Caco-2 (cell line): ENCODE data around the gene MAGI1. TPM values are rescaled to one million over a fixed set of nuclear protein-coding genes. Genes with fewer than 3 reads are reported as not detected.

Experiments used
- BruUV-seq: library from RNA; stranded (reverse); fragments of 400-500 nt; replicated peaks from 2 replicates; lab custom pipeline; 2021; lab: Mats Ljungman, UMichigan
- CTCF ChIA-PET: fragments of 300-600 bp; sonication (Branson Sonifier 250); formaldehyde crosslinking; loops from one replicate; lab custom pipeline; 2022; ENCODE audit warnings: antibody characterized with exemption; lab: Charles Lee
- POLR2A ChIA-PET: fragments of 300-600 bp; sonication (Branson Sonifier 250); formaldehyde crosslinking; loops from one replicate; lab custom pipeline; 2022; ENCODE audit warnings: antibody characterized with exemption; lab: Charles Lee
- DNase-seq, 2 experiments: peaks; one replicate each; pipeline versions ENCODE4 v3.0.0 to v3.0.0-alpha.2; 2020 to 2022
- H3K27me3 ChIP-seq: replicated peaks from 2 replicates; pipeline ENCODE4 v1.6.0; 2011; ENCODE audit warnings: low read length; ENCODE audit not compliant: control insufficient read depth, insufficient read depth
- H3K36me3 ChIP-seq: 2 replicates; pipeline ENCODE4 v1.5.1; 2011; ENCODE audit warnings: low read length; ENCODE audit not compliant: control insufficient read depth, insufficient read depth
- H3K4me1 ChIP-seq: fragments of 250-450 bp; sonication (Bioruptor Pico); 2 replicates; pipeline ENCODE4 v1.5.1; 2020; ENCODE audit warnings: mild to moderate bottlenecking
- H3K4me3 ChIP-seq: 2 replicates; pipeline ENCODE4 v1.5.1; 2011; ENCODE audit warnings: low read depth, mild to moderate bottlenecking, control low read depth, low read length
- H3K9me3 ChIP-seq: fragments of 250-450 bp; sonication (Bioruptor Pico); 2 replicates; pipeline ENCODE4 v1.5.1; 2020; ENCODE audit warnings: mild to moderate bottlenecking, moderate library complexity
- H3K27ac Mint-ChIP-seq: one replicate; pipeline ENCODE4 v1.8.0; 2022; ENCODE audit warnings: mixed read lengths; ENCODE audit not compliant: unreplicated experiment
- H3K27me3 Mint-ChIP-seq: one replicate; pipeline ENCODE4 v1.8.0; 2022; ENCODE audit warnings: mixed read lengths; ENCODE audit not compliant: insufficient read depth, unreplicated experiment
- H3K36me3 Mint-ChIP-seq: one replicate; pipeline ENCODE4 v1.8.0; 2022; ENCODE audit warnings: mild to moderate bottlenecking, mixed read lengths; ENCODE audit not compliant: insufficient read depth, unreplicated experiment
- H3K4me1 Mint-ChIP-seq: one replicate; pipeline ENCODE4 v1.8.0; 2022; ENCODE audit warnings: low read depth, mixed read lengths; ENCODE audit not compliant: unreplicated experiment
- H3K4me3 Mint-ChIP-seq: one replicate; pipeline ENCODE4 v1.8.0; 2022; ENCODE audit warnings: mild to moderate bottlenecking, moderate library complexity, mixed read lengths; ENCODE audit not compliant: unreplicated experiment
- H3K9me3 Mint-ChIP-seq: one replicate; pipeline ENCODE4 v1.8.0; 2022; ENCODE audit warnings: mixed read lengths; ENCODE audit not compliant: unreplicated experiment
- intact Hi-C: fragments of 100-400 bp; cut with micrococcal nuclease; formaldehyde crosslinking; loops from one replicate; pipeline ENCODE4 v1.10.0; 2022; ENCODE audit not compliant: unreplicated experiment
- total RNA-seq: library from RNA; stranded (reverse); gene quantifications from 2 replicates; pipeline ENCODE4 v1.2.3, GENCODE V29; 2022
- TF ChIP-seq, protein P1 (sequence below), 2 experiments: fragments of 200-600 bp in 1 of 2; IDR thresholded peaks; 1 replicate in 1 of 2; 2 replicates in 1 of 2; pipeline versions ENCODE4 v1.5.1 to v1.8.0; 2011 to 2022; ENCODE audit warnings: antibody characterized with exemption in 1 of 2, control low read depth in 1 of 2, inconsistent platforms in 1 of 2, low read depth in 1 of 2, low read length in 1 of 2, mild to moderate bottlenecking in 1 of 2, moderate library complexity in 1 of 2; ENCODE audit not compliant: insufficient read depth in 1 of 2, severe bottlenecking in 1 of 2, unreplicated experiment in 1 of 2

MAGI1 gene
- total RNA-seq, 1 experiment from 2014 or later: 64.9 TPM

DNA sequence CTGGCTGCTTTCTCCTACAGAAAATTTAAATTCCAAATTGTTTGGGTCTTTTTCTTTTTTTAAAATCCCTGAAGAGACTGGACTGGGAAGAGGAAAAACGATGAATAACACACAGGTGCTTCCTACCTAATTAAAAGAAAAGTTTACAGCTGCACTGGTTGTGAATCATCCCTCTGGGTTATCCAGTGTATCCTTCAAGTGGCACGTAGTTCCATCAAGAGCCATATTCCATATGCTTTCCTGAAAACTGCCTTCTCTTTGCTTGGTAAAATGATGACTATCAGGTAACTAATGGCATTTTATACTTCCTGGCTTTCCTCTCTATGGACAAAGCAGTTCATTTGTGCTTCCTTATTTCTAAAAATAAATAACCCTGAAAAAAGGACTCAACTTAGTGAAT, 123.2 kb downstream of the MAGI1 start:
- Mint-ChIP-seq H3K9me3 (no peaks in the 10 kb centered on the region), H3K27ac (no peak overlapping the region), H3K36me3 (peaks cover 7% of the 10 kb centered on the region), H3K4me1 (peaks cover 8% of the 10 kb centered on the region), H3K27me3 (no peaks in the 10 kb centered on the region), H3K4me3 (no peak overlapping the region)
- no peak overlapping the region for H3K4me3 ChIP-seq
- TF ChIP-seq, protein P1, sequence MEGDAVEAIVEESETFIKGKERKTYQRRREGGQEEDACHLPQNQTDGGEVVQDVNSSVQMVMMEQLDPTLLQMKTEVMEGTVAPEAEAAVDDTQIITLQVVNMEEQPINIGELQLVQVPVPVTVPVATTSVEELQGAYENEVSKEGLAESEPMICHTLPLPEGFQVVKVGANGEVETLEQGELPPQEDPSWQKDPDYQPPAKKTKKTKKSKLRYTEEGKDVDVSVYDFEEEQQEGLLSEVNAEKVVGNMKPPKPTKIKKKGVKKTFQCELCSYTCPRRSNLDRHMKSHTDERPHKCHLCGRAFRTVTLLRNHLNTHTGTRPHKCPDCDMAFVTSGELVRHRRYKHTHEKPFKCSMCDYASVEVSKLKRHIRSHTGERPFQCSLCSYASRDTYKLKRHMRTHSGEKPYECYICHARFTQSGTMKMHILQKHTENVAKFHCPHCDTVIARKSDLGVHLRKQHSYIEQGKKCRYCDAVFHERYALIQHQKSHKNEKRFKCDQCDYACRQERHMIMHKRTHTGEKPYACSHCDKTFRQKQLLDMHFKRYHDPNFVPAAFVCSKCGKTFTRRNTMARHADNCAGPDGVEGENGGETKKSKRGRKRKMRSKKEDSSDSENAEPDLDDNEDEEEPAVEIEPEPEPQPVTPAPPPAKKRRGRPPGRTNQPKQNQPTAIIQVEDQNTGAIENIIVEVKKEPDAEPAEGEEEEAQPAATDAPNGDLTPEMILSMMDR (IDR thresholded peaks at IDR 0.05; ENCODE audit: insufficient read depth in 1 of 2, low read depth in 1 of 2, low read length in 1 of 2, severe bottlenecking in 1 of 2, unreplicated experiment in 1 of 2): no peak
- intact Hi-C loops: no loop called here
- no peaks in the 10 kb centered on the region for H3K9me3 ChIP-seq
- H3K36me3 ChIP-seq: no peaks in the 10 kb centered on the region
- H3K27me3 ChIP-seq: no peaks in the 10 kb centered on the region
- CTCF ChIA-PET: no interaction called here
- no peaks in the 10 kb centered on the region; the same call in 1 of the 2 replicates for H3K4me1 ChIP-seq
- POLR2A ChIA-PET: no interaction called here
- DNase-seq: no peak
- no TSS peak for BruUV-seq

DNA sequence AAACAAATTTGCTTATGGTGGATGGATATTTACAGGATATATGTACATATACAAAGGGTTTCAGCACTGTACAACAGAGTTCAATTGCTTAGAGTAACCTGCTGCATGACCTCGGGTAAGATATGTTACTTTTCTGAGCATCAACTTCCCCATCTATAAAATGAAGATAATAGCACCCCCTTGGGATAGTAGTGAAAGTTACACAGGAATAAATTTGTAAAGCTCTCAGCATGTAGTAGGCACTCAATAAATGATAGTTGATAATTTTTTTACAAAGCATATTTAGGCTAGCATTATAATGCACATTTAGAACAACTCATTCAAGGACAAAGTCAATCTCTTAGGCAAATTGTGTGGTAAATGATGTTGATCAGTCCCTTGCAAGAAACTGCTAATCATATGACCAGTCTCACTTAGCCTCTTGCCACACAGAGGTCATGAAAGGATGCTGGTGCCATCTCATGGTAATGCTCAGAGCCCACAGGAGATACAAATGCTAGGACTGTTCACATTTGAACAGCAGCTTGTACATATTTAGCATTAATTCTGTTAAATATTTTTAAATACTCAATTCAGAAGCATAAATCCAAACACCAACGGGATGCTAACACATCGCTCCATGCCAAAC, 123.9 kb downstream of the MAGI1 start:
- H3K4me3 ChIP-seq: no peak overlapping the region
- Mint-ChIP-seq H3K36me3 (peaks cover 7% of the 10 kb centered on the region), H3K27ac (no peak overlapping the region), H3K9me3 (no peaks in the 10 kb centered on the region), H3K4me1 (peaks cover 8% of the 10 kb centered on the region), H3K4me3 (no peak overlapping the region), H3K27me3 (no peaks in the 10 kb centered on the region)
- no TSS peak for BruUV-seq
- ChIA-PET POLR2A (no interaction called here), CTCF (no interaction called here)
- no peaks in the 10 kb centered on the region for H3K36me3 ChIP-seq
- H3K27me3 ChIP-seq: no peaks in the 10 kb centered on the region
- TF ChIP-seq, protein P1 (IDR thresholded peaks at IDR 0.05; ENCODE audit: insufficient read depth in 1 of 2, low read depth in 1 of 2, low read length in 1 of 2, severe bottlenecking in 1 of 2, unreplicated experiment in 1 of 2): peak in 1 of 2 experiments; percentile 5
- DNase-seq: no peak
- no peaks in the 10 kb centered on the region for H3K9me3 ChIP-seq
- intact Hi-C loops: loop anchor here (1.0 kb wide), 2 partner anchors 38 to 223 kb away; no protein-coding TSS in a partner anchor
- no peaks in the 10 kb centered on the region; the same call in 1 of the 2 replicates for H3K4me1 ChIP-seq

DNA sequence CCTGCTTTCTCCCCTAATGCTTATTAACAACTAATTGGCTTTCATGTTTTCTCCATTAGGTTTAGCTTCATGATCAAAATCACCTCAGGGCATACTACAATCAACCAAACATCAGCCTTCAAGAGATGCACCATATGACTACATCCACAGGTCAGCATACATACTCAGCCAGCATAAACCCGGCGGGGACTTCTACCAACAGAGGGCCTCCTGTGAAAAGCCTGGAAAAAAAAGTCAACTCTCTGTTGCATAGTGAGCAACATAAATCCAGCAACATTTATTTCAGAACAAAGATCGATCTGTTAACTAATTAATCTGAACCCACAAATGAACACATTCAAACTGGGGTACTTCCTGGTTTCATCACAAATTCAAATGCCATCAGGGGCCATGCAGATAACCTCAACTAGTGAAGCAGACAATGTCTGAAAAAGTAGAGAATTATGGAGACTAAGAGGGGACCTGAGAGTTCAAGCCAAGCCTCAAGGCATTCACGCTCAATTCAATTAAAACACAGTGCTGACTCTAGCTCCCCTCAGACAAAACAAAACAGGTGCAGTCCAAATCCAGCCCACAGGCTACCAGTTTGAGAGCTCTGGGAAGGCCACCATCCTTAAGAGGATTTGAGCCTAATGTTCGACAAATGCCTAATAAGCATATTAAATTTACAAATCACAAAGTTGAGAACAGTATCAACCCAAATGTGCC, 124.5 kb downstream of the MAGI1 start:
- H3K36me3 Mint-ChIP-seq: peaks cover 7% of the 10 kb centered on the region
- DNase-seq: peak in 1 of 2 experiments; percentile 39
- H3K4me3 Mint-ChIP-seq: no peak overlapping the region
- no peaks in the 10 kb centered on the region for H3K9me3 Mint-ChIP-seq
- no peak overlapping the region for H3K27ac Mint-ChIP-seq
- BruUV-seq: no TSS peak
- Histone ChIP-seq H3K27me3 (no peaks in the 10 kb centered on the region), H3K36me3 (no peaks in the 10 kb centered on the region), H3K4me3 (no peak overlapping the region), H3K9me3 (no peaks in the 10 kb centered on the region), H3K4me1 (no peaks in the 10 kb centered on the region; the same call in 1 of the 2 replicates)
- H3K4me1 Mint-ChIP-seq: peaks cover 8% of the 10 kb centered on the region
- intact Hi-C loops: loop anchor here (1.0 kb wide), 2 partner anchors 39 to 224 kb away; no protein-coding TSS in a partner anchor
- ChIA-PET POLR2A (no interaction called here), CTCF (no interaction called here)
- H3K27me3 Mint-ChIP-seq: no peaks in the 10 kb centered on the region
- TF ChIP-seq, protein P1 (IDR thresholded peaks at IDR 0.05; ENCODE audit: insufficient read depth in 1 of 2, low read depth in 1 of 2, low read length in 1 of 2, severe bottlenecking in 1 of 2, unreplicated experiment in 1 of 2): peak; percentile 11 to 48
